A673 (cell line): ENCODE data around the gene TNFRSF14.

Experiments
- CTCF ChIP-seq: fragments of 300-800, 200-600 bp; sonication (generic); conservative IDR thresholded peaks from 2 replicates; pipeline ENCODE4 v1.5.1; 2017; ENCODE audit warnings: low read depth, mild to moderate bottlenecking, antibody characterized with exemption, low read length, moderate library complexity, mixed read lengths
- EZH2 ChIP-seq: fragments of 200-600 bp; sonication (generic); IDR thresholded peaks from 2 replicates; pipeline ENCODE4 v1.6.1; 2017; ENCODE audit warnings: borderline replicate concordance, low read depth, mild to moderate bottlenecking, mixed read lengths, antibody characterized with exemption, low read length; ENCODE audit not compliant: poor library complexity, severe bottlenecking

- TF ChIP-seq CTCF (no peak), EZH2 (no peak)
Measured at GRCh38 chr1:2508180-2508579, 48.0 kb upstream of the TNFRSF14 start.
